WTC11 (cell line): Measurements from ENCODE around the gene PTPRN2. TPM values are rescaled to one million over a fixed set of nuclear protein-coding genes. Genes with fewer than 3 reads are reported as not detected.

Experiments
- ATAC-seq: fragments of 200-7000 bp; cut with Tn5 transposase; 2 replicates; pipeline ENCODE4 v1.10.0; 2021; ENCODE audit warnings: mild to moderate bottlenecking, moderate library complexity
- CTCF ChIA-PET: fragments of 300-600 bp; sonication (Branson Sonifier 250); formaldehyde crosslinking; loops from one replicate; lab custom pipeline; 2021; ENCODE audit warnings: antibody characterized with exemption; lab: Charles Lee
- POLR2A ChIA-PET: fragments of 350-600 bp; sonication (Branson Sonifier 250); formaldehyde crosslinking; loops from one replicate; lab custom pipeline; 2021; ENCODE audit warnings: antibody characterized with exemption; lab: Charles Lee
- DNase-seq: peaks from one replicate; pipeline ENCODE4 v3.0.0; 2021; ENCODE audit warnings: low spot score
- H3K27ac Mint-ChIP-seq: 2 replicates; pipeline ENCODE4 v1.8.0; 2021; ENCODE audit warnings: mixed read lengths
- H3K27me3 Mint-ChIP-seq: 2 replicates; pipeline ENCODE4 v1.8.0; 2021; ENCODE audit warnings: low read depth, mild to moderate bottlenecking, moderate library complexity, mixed read lengths
- H3K36me3 Mint-ChIP-seq: 2 replicates; pipeline ENCODE4 v1.8.0; 2021; ENCODE audit warnings: mixed read lengths
- H3K4me1 Mint-ChIP-seq: 2 replicates; pipeline ENCODE4 v1.8.0; 2022; ENCODE audit warnings: mixed read lengths
- H3K4me3 Mint-ChIP-seq: 2 replicates; pipeline ENCODE4 v1.8.0; 2021; ENCODE audit warnings: mild to moderate bottlenecking, moderate library complexity, mixed read lengths
- H3K9me3 Mint-ChIP-seq: 2 replicates; pipeline ENCODE4 v1.8.0; 2021; ENCODE audit warnings: mixed read lengths
- AFF4 ChIP-seq: sonication (generic); formaldehyde crosslinking; IDR thresholded peaks from 2 replicates; pipeline ENCODE4 v1.8.1; 2023; ENCODE audit warnings: mild to moderate bottlenecking, missing genetic modification reagents, borderline replicate concordance
- ATF1 ChIP-seq: sonication (generic); formaldehyde crosslinking; IDR thresholded peaks from 2 replicates; pipeline ENCODE4 v1.8.1; 2023; ENCODE audit warnings: mild to moderate bottlenecking, moderate library complexity, missing genetic modification reagents
- CBFB ChIP-seq: sonication (generic); formaldehyde crosslinking; IDR thresholded peaks from 2 replicates; pipeline ENCODE4 v1.8.1; 2022; ENCODE audit warnings: mild to moderate bottlenecking, low read depth, missing genetic modification reagents
- CREB1 ChIP-seq: sonication (generic); formaldehyde crosslinking; IDR thresholded peaks from 2 replicates; pipeline ENCODE4 v1.8.0; 2023; ENCODE audit warnings: mild to moderate bottlenecking, missing genetic modification reagents
- E2F4 ChIP-seq: sonication (generic); formaldehyde crosslinking; IDR thresholded peaks from 2 replicates; pipeline ENCODE4 v1.8.1; 2022; ENCODE audit warnings: low read depth, mild to moderate bottlenecking, moderate library complexity, missing genetic modification reagents, borderline replicate concordance
- ESRRA ChIP-seq: sonication (generic); formaldehyde crosslinking; IDR thresholded peaks from 2 replicates; pipeline ENCODE4 v1.8.1; 2022; ENCODE audit warnings: mild to moderate bottlenecking, missing genetic modification reagents, borderline replicate concordance
- FOXJ3 ChIP-seq: sonication (generic); formaldehyde crosslinking; IDR thresholded peaks from 2 replicates; pipeline ENCODE4 v1.9.0; 2021; ENCODE audit warnings: missing genetic modification reagents, mild to moderate bottlenecking, borderline replicate concordance
- HMGA2 ChIP-seq: fragments of 250-450 bp; sonication (Bioruptor Pico); IDR thresholded peaks from 2 replicates; pipeline ENCODE4 v1.4.0; 2021; ENCODE audit warnings: mild to moderate bottlenecking, moderate library complexity
- HMGXB4 ChIP-seq: sonication (generic); formaldehyde crosslinking; IDR thresholded peaks from 2 replicates; pipeline ENCODE4 v1.8.1; 2023; ENCODE audit warnings: mild to moderate bottlenecking, moderate library complexity, missing genetic modification reagents
- IRF1 ChIP-seq: sonication (generic); formaldehyde crosslinking; IDR thresholded peaks from 2 replicates; pipeline ENCODE4 v1.8.0; 2023; ENCODE audit warnings: missing genetic modification reagents
- JAZF1 ChIP-seq: fragments of 250-450 bp; sonication (Bioruptor Pico); IDR thresholded peaks from 2 replicates; pipeline ENCODE4 v1.9.0; 2021; ENCODE audit warnings: moderate library complexity, mild to moderate bottlenecking, inconsistent platforms
- MLX ChIP-seq: sonication (generic); formaldehyde crosslinking; IDR thresholded peaks from 2 replicates; pipeline ENCODE4 v1.8.1; 2023; ENCODE audit warnings: mild to moderate bottlenecking, missing genetic modification reagents, moderate library complexity
- STAT6 ChIP-seq: sonication (generic); formaldehyde crosslinking; conservative IDR thresholded peaks from 2 replicates; pipeline ENCODE4 v1.8.1; 2023; ENCODE audit warnings: mild to moderate bottlenecking, low read depth, missing genetic modification reagents, moderate library complexity
- ZMAT4 ChIP-seq: fragments of 250-450 bp; sonication (Bioruptor Pico); IDR thresholded peaks from 2 replicates; pipeline ENCODE4 v1.9.0; 2021; ENCODE audit warnings: mild to moderate bottlenecking
- ZNF396 ChIP-seq: fragments of 250-450 bp; sonication (Bioruptor Pico); IDR thresholded peaks from 2 replicates; pipeline ENCODE4 v1.8.0; 2021; ENCODE audit warnings: mild to moderate bottlenecking, moderate library complexity, borderline replicate concordance
- ZNF425 ChIP-seq: fragments of 250-450 bp; sonication (Bioruptor Pico); conservative IDR thresholded peaks from 2 replicates; pipeline ENCODE4 v1.9.0; 2021; ENCODE audit warnings: mild to moderate bottlenecking
- total RNA-seq: library from RNA; stranded (reverse); gene quantifications from 3 replicates; pipeline ENCODE4 v1.2.3, GENCODE V29; 2021

Gene PTPRN2
- total RNA-seq, 1 experiment from 2014 or later, result 4.7 TPM

GRCh38 chr7:158239290-158239981, 348.2 kb downstream of the PTPRN2 start:
- TF ChIP-seq HMGA2 (CRISPR knock-in tag), result no peak
- TF ChIP-seq JAZF1 (CRISPR knock-in tag), result no peak
- TF ChIP-seq MLX, result no peak
- TF ChIP-seq ZNF425 (CRISPR knock-in tag), result no peak
- TF ChIP-seq FOXJ3 (CRISPR knock-in tag), result no peak
- TF ChIP-seq HMGXB4, result no peak
- no peak for TF ChIP-seq IRF1 (CRISPR knock-in tag)
- TF ChIP-seq ZNF396 (CRISPR knock-in tag), result no peak
- no peak for TF ChIP-seq CBFB (CRISPR knock-in tag)
- TF ChIP-seq ZMAT4 (CRISPR knock-in tag), result no peak
- TF ChIP-seq ATF1 (CRISPR knock-in tag), result no peak
- no peak for TF ChIP-seq ESRRA (CRISPR knock-in tag)
- TF ChIP-seq CREB1 (CRISPR knock-in tag), result no peak
- TF ChIP-seq AFF4 (CRISPR knock-in tag), result no peak
- no peak for TF ChIP-seq E2F4 (CRISPR knock-in tag)
- no peak for TF ChIP-seq STAT6 (CRISPR knock-in tag)
- TF ChIP-seq, all 79 proteins: peak for 0
- peaks cover 12% of the 10 kb centered on the region for H3K9me3 Mint-ChIP-seq

More at GRCh38 chr7:158239290-158239981, 348.2 kb downstream of the PTPRN2 start:
- Mint-ChIP-seq H3K36me3 (peaks cover 9% of the 10 kb centered on the region), H3K4me1 (peaks cover 16% of the 10 kb centered on the region; the same call in 1 of the 2 replicates), H3K27me3 (no peaks in the 10 kb centered on the region), H3K27ac (no peak overlapping the region), H3K4me3 (no peak overlapping the region)
- ChIA-PET POLR2A (no interaction called here), CTCF (no interaction called here)
- ATAC-seq (no peak), DNase-seq (no peak)
